Neural progenitor cell (in vitro differentiated cells): Measurements from ENCODE around the gene PSME2.

Experiments
- CTCF ChIP-seq: fragments of 200-600 bp; sonication (generic); IDR thresholded peaks from 2 replicates; pipeline ENCODE4 v1.5.1; 2017; ENCODE audit warnings: antibody characterized with exemption, mild to moderate bottlenecking
- EZH2 ChIP-seq: fragments of 200-600 bp; sonication (generic); IDR thresholded peaks from 2 replicates; pipeline ENCODE4 v1.6.1; 2017; ENCODE audit warnings: antibody characterized with exemption, mild to moderate bottlenecking, moderate library complexity
- EZH2phosphoT487 ChIP-seq: fragments of 200-600 bp; sonication (generic); IDR thresholded peaks from 2 replicates; pipeline ENCODE4 v1.6.1; 2017; ENCODE audit warnings: antibody characterized with exemption

DNA sequence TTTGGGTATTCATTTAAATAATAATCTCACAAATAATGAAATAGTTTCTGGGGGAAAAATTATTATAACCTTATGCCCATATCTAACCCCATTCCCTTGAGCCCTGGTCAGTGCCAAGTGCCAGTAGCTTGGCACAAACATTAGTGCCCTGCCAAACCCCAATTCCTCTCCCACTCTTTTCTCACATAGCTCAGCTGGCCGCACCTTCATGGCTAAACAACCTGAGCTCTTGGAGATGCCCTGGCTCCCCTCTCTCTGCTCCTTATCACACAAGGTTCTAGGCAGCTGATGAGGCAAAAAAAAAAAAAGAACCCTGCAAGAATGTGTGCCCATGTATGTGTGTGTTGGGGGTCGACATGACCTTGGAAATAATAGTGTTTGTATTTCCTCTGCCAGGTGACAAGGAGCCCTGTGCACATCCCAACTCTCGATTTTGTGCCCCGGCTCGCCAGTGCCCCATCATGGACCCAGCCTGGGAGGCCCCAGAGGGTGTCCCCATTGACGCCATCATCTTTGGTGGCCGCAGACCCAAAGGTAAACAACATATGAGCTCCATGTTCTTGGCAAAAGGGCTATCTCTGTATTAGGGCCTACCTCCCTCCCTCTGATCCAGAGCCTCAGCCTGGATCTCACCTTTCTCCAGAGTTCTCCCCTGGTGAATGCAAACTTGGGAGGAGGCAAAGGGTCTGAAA, 43.9 kb downstream of the PSME2 start:
- TF ChIP-seq CTCF = no peak
- TF ChIP-seq EZH2 = no peak
- TF ChIP-seq EZH2phosphoT487 = no peak
